Measurements from ENCODE around the gene MSRB2.

The MSRB2 gene

GRCh38 chr10:23150610-23151009, 55.2 kb downstream of the MSRB2 start:
- no peak for DNase-seq (ENCODE audit: extremely low spot score)
- CTCF ChIA-PET, result interaction anchor here (1.4 kb wide), 1 partner anchor 13 kb away, joined by 4 read pairs; no protein-coding TSS in a partner anchor
- POLR2A ChIA-PET, result no interaction called here
- TF ChIP-seq, protein P1, sequence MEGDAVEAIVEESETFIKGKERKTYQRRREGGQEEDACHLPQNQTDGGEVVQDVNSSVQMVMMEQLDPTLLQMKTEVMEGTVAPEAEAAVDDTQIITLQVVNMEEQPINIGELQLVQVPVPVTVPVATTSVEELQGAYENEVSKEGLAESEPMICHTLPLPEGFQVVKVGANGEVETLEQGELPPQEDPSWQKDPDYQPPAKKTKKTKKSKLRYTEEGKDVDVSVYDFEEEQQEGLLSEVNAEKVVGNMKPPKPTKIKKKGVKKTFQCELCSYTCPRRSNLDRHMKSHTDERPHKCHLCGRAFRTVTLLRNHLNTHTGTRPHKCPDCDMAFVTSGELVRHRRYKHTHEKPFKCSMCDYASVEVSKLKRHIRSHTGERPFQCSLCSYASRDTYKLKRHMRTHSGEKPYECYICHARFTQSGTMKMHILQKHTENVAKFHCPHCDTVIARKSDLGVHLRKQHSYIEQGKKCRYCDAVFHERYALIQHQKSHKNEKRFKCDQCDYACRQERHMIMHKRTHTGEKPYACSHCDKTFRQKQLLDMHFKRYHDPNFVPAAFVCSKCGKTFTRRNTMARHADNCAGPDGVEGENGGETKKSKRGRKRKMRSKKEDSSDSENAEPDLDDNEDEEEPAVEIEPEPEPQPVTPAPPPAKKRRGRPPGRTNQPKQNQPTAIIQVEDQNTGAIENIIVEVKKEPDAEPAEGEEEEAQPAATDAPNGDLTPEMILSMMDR (IDR thresholded peaks at IDR 0.05; ENCODE audit: control extremely low read depth, extremely low read depth, low read depth, missing control alignments), result no peak

- TF ChIP-seq, protein P1 (IDR thresholded peaks at IDR 0.05; ENCODE audit: control extremely low read depth, extremely low read depth, low read depth, missing control alignments), result no peak
- no peak for DNase-seq (ENCODE audit: extremely low spot score)
- ChIA-PET POLR2A (no interaction called here), CTCF (interaction anchor here (1.4 kb wide), 1 partner anchor 12 kb away, joined by 4 read pairs; no protein-coding TSS in a partner anchor)
Observed at GRCh38 chr10:23151071-23151470, 55.7 kb downstream of the MSRB2 start.

DNA sequence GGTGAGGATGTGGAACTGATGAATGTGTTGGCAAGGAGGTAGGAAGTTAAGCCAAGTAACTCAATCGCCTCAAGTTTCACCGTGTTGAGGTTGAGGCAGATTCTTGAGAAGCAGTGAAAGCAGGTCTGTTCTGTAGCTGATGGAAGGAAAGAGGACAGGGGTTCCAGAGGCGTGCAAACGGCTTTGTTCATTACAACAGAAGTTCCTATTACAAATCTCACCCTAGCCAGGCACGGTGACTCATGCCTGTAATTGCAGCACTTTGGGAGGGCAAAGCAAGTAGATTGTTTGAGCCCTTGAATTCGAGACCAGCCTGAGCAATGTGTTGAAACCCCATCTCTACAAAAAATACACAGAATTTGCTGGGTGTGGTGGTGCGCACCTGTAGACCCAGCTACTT, 59.8 kb downstream of the MSRB2 start:
- no peak for DNase-seq (ENCODE audit: extremely low spot score)

GRCh38 chr10:23156447-23157150, 61.2 kb downstream of the MSRB2 start:
- no peak for DNase-seq (ENCODE audit: extremely low spot score)
- TF ChIP-seq, protein P1 (IDR thresholded peaks at IDR 0.05; ENCODE audit: control extremely low read depth, extremely low read depth, low read depth, missing control alignments), result no peak
- ChIA-PET POLR2A (no interaction called here), CTCF (interaction anchor here (0.7 to 4.3 kb wide), 11 partner anchors 11 to 1401 kb away, joined by 3 to 65 read pairs (median 4); partner anchors contain the start of gene DNAJC1)

More for the DNA sequence above, 59.8 kb downstream of the MSRB2 start:
- POLR2A ChIA-PET, result no interaction called here
- CTCF ChIA-PET, result no interaction called here
- TF ChIP-seq, protein P1 (IDR thresholded peaks at IDR 0.05; ENCODE audit: control extremely low read depth, extremely low read depth, low read depth, missing control alignments), result no peak

DNA sequence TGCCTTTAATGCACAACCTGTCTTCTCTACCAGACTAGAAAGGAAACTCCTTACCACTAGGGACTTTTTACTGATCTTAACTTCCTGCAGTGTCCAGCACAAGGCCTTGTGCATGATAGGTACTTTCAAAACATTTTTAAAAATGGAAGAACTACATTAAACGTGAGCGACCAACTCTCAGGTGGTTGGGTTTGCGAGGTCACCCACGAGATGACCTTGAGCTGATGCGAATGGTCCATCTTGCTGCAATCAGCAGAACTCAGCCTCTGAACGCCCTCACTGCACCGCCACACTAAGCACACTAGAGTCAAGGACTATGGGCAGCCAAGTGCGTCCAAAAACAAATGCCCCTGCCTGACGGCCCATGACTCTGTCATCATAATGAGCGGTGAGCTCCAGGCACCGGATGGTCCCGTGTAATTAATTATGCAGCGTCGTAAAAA, 61.9 kb downstream of the MSRB2 start:
- ChIA-PET CTCF (interaction anchor here (0.8 to 4.3 kb wide), 25 partner anchors 10 to 1400 kb away, joined by 3 to 65 read pairs (median 4); partner anchors contain the start of gene DNAJC1), POLR2A (no interaction called here)
- DNase-seq (ENCODE audit: extremely low spot score), result peak; percentile 27
- TF ChIP-seq, protein P1 (IDR thresholded peaks at IDR 0.05; ENCODE audit: control extremely low read depth, extremely low read depth, low read depth, missing control alignments), result no peak

GRCh38 chr10:23157691-23158369, 62.5 kb downstream of the MSRB2 start:
- DNase-seq (ENCODE audit: extremely low spot score), result peak; percentile 57
- ChIA-PET POLR2A (no interaction called here), CTCF (interaction anchor here (0.7 to 4.3 kb wide), 37 partner anchors 10 to 1401 kb away, joined by 3 to 65 read pairs (median 3); partner anchors contain the start of gene DNAJC1)
- TF ChIP-seq, protein P1 (IDR thresholded peaks at IDR 0.05; ENCODE audit: control extremely low read depth, extremely low read depth, low read depth, missing control alignments), result peak; percentile 42

Measured in GM10248 (cell line).